Iris pigment epithelial cell (primary cell): Measurements from ENCODE around the gene COL20A1.

Experiments
- DNase-seq: peaks from one replicate; pipeline ENCODE4 v3.0.0-alpha.2; 2011; ENCODE audit warnings: low read depth

The COL20A1 gene

DNA sequence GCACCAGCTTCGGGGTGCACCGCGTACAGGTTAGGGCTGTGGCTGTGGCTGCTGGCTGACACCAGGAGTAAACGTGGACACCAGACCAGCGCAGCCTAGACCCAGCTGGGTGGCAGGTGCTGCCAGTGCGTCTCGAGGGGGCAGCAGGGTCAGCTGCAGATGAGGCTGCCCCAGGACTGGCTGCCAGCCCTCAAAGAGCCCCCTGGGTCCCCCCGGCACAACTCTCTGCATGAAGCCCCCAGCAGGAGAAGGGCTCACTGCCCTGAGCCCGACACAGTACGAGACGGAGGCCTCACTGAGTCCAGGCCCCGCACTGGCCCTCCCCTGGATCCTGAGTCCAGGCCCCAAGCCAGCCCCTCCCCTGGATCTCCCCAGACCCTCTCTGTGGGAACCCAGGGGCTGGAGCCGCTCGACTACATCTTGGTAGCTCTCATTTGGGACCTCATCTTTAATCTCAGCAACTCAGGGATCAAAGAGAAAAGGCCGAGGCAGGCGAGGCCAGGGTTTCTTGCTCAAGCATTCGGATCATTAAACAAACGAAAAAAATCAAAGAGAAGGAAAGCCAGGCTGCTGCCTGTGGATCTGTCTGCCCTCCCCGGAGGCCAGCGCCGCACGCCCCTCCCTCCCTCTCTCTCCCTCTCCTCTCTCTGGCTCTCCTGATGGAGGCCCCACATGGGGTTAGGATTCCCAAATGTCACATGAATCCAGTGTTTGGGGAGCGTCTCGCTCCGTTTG lies 31.8 kb upstream of the COL20A1 start:
- no peak for DNase-seq

DNA sequence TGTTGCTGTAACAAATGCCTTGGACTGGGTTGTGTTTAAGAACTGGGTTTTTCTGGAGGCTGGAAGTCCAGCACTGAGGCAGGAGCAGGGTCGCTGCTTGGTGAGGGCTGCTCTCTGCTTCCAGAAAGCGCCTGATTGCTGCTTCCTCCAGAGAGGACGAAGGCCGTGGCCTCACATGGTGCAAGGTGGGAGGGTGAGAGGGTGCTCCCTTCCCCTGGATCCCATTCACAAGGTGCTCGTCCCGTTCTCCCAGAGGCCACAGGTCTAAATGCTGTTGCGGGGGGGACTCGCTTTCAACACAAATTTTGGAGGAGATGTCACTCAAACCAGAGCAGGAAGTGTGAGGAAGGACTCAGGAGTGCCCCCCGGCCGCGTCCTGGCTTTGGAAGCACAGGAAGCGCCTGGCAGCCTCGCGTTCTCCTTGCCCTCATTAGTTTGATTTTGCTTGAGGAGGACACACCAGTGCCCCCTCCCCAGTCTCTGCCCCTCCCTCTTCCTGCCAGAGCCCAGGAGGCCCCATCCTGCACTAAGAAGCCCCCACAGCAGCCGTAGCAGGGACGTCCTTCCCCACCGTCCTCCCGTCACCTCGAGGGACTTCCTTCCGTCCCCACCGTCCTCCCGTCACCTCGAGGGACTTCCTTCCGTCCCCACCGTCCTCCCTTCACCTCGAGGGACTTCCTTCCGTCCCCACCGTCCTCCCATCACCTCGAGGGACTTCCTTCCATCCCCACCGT lies 31.0 kb upstream of the COL20A1 start:
- DNase-seq: no peak

DNA sequence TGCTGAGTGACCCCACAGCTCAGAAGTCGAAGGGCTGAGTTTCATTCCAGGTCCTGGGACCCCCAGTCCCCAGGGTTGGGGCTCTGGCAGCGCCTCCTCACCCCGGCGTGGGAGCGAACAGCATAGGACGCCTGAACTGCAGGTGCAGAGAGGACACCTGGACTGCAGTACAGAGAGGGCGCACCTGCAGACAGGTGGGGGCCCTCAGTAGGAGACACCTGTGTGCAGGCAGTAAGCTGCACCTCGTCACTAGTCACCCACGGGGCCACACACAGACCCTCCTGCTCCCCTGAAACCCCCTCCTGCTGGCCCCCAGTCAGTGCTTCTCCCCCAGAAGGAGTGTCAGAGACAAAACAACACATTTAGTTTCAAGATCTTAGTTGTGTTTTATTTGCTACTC lies 30.1 kb upstream of the COL20A1 start:
- no peak for DNase-seq

DNA sequence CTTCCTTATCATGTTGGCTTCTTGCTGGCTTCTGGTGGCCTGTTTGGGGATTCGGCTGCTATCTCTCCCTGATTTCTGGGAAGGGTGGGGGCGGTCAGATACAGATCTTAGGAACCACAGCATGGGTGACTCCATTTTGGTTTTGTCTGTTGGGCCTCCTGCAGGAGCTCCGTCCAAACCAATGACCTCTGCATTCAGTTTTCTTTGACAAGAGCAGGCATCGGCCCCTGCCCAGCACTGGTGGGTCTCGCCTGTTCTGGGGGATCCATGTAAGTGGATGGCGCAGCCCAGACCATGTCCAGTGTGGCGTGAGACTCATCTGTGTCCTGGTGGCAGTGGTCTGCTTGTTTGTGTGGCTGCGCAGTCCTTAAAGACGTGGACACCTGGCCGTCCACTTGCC lies 29.0 kb upstream of the COL20A1 start:
- no peak for DNase-seq

DNA sequence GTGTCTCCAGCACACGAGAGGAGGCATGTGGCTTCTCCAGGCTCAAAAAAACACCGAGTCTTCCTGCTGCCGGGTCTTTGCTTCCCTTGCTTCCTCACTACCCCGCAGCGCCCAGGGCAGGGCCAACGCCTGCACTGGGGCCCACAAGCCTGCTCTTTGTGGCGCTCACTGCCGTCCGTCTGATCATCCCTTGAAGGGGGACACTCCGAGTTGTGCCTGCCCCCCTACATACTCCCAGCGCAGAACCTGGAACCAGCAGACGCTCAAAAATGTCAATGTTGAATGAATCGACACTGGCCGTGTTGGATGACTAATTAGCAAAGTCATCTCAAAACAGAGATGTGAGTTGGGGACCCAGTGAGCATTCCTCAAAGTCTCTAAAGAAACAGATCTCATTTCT lies 28.5 kb upstream of the COL20A1 start:
- DNase-seq: no peak

DNA sequence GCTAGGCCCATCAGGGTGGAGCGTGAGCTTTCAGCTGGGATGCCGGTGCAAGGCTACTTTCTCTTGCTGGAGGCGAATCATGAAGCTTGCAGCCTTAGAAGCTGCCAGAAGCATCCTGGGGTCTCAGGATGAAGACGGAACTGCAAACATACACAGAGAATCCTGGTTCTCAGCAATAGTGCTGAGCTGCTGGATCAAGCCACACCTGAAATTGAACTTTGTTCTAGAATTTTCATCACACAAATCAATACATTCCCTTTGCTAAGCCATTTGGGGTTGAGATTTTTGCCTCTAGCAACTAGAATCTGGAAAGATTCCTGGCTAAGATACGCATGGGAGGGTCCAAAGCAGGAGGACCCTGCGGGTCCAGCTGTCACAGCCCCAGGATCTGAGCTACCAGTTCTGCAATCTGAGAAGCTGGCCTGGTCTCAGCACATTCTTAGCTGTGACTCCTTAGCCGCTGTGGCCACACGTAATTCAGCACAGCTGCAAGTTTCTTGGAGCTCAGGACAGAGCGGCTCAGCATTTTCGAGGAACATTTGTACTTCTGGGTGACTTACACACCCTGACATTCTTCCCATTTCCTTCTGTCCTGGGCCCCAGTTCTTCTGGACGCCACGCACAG lies 27.0 kb upstream of the COL20A1 start:
- DNase-seq: peak; percentile 18

DNA sequence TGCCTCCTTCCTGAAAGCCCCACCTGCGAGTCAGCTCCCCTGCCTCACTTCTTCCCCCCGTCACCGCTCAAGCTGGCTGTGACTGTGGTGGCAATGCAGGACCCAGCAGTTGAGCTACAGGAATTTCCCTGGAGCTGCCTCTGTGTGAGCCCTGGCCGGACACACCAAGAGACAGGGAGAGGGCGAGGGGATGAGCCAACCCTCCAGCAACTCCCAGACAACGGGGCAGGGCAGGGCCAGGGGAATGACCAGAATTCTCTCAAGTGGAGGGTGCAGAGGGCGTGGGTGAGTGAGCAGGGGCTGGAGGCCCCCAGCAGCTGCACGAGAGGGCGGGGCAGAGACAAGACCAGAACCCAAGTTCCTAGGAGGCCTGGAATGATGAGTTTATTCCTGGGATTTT lies 25.3 kb upstream of the COL20A1 start:
- DNase-seq: no peak

DNA sequence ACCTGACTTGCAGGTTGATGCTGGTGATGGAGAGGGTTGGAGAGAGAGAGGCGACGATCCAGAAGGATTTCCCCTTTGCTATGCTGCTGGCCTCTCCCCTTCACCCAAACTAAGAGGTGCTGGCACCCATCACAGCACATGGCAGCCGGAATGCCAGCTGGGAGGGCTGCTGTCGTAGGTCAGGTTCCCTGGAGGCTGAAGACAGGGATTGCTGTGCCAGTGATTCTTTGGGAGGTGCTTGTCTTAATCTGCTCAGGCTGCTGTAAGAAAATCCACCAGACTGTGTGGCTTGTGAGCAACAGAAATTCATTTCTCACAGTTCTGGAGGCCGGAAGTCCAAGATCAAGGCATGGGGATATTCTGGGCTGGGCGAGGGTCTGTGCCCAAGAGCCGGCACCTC lies 24.7 kb upstream of the COL20A1 start:
- no peak for DNase-seq

DNA sequence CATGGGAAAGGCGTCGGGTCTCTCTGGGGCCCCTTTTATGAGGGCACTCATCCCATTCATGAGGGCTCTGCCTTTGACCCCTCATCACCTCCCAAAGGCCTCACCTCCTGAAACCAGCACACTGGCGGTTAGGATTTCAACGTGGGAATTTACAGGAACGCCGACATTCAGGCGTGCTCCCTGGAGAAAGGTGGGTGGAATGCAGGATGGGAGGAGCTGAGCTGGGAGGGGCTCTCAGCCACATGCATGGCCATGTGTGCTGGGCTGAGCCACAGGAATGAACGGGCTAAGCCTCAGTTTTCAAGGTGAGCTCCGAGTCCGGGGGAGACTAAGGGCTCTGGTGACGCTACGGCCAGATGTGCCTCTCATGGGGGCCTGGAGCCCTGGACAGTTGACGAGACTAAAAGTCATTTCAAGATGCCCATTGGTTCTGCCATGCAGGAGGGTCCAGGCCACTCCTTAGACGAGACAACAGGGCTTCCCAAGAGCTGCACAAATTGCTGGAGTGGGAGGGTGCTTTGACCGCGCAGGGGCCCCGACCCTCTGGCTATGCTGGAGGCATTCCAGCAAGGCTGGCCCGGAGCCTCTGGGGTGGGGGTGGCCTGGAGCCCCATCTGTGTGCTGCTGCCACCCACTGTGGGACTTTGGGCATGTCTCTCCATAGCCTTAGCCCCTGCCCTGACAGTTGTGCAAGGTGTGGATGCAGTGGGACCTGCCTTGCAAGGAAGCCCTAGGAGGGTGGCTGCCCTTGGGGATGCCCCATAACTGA lies 24.1 kb upstream of the COL20A1 start:
- DNase-seq: no peak

DNA sequence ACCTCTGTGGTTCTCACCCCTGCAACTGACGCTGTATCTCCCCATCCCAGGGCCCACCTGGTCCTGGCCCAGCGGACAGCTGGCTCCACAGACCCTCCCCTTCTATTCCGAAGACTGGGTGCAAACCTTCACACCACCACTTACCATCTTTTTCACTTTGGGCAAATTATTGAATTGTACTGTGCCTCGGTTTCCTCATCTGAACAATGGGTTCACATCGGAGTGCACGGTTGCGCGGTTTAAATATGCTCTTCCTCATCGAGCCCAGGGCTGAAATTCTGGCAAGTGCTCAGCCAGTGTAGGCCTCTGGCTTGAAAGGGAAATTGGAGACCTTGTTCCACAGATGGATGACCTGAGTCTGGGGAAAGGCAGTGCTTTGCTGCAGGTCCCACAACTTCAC lies 23.3 kb upstream of the COL20A1 start:
- no peak for DNase-seq

DNA sequence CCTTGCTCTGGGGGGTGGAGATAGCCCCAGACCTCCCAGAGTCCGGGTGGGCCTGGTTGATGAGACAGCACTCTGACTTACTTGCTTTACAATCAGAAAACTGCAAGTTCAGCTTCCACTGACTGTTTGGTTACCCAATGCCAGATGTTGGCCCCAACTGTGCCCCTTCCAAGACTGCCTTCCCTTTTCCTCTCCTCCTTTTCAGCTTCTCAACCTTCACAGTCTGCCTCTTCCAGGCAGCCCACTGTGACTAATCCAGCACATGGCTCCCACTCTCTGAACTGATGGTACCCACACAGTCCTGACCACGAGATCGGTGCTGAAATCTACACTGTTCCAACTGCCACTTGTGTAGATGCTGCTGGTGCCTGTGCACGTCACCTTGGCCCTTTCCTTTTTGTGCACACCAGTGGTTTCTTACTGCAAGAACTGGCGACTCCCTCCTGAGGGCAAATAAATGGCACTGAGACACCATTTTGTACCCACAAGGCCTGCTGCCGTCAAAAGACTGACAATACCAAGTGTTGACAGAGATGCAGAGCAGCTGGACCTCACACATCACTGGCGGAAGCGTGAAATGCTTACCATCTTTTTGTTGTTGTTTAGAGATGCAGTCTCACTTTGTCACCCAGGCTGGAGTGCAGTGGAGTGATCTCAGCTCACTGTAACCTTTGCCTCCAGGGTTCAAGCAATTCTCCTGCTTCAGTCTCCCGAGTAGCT lies 22.2 kb upstream of the COL20A1 start:
- no peak for DNase-seq

DNA sequence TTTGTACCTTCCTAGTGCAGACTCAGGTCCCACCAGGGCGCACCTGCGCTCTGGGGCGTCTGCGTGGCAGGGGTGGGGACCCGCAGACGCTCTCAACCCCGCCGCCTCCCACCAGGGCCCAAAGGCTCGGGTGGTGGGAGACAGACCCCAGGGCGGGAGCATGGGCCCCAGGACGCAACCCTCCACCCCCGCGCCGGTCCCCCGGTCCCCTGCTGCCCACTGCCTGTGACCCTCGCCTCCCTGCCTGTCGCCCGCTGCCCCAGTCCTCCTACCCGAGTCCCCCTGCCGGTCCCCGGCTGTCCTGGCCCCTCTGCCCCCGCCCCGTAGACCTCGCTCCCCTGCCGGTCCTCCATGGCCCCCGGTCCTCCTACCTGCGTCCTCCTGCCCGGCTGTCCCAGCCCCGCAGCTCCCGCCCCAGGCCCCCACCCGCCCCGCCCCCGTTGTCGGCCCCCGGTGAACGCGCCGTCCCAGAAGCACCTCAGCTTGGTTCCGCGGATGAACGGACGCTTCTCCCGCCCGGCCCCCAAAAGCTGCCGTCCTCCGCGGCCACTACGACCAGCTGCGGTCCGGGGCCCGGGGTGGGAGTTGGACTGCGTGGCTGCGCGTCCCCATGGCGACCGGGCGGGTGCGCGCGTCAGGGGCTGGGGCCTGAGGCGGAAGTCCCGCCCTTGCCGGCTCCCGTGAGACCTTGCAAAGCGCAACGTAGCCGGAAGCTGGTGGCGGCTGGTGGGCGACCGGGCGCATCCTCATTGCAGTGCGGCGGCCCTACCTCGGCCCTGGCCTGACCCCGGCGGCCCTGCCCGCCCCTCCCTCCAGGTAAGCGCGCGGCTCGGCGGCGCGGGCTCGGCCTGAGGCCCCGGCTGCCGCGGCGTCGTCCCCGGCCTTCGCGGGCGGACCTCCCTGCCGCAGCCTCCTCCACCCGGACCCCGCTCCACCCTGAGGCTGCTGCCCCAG lies 20.6 kb upstream of the COL20A1 start, which contains the start of gene ARFGAP1:
Gene ARFGAP1, plus strand, starts transcription at position 709 of the 954 bp plus-strand sequence. CDS start 2,768 bp downstream, outside the sequence.
- peak; percentile 93 for DNase-seq

DNA sequence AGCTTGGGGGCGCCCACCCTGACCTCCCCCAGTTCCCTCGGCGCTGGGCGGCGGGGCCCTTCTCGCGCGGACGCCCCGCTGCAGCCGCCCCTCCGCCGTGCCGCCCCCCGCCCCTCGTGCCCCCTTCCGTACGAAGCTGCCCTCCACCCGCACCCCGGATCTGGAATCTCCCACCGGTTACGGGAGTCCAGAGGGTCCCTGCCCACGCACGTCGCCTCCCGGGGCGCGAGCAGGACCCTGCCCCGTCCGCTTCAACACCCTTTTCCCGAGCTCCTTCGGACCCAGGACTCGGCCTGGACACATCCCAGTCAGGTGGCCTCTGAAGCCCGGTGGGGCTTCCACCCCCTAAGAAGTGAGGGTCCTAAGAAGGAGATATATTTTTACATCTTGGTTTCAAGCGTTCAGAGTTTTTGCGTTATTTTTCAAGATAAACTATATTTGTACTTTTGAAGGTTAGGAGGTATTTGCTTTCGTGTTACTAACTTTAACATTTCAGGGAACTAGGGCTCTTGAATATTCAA lies 19.9 kb upstream of the COL20A1 start:
- DNase-seq: no peak

DNA sequence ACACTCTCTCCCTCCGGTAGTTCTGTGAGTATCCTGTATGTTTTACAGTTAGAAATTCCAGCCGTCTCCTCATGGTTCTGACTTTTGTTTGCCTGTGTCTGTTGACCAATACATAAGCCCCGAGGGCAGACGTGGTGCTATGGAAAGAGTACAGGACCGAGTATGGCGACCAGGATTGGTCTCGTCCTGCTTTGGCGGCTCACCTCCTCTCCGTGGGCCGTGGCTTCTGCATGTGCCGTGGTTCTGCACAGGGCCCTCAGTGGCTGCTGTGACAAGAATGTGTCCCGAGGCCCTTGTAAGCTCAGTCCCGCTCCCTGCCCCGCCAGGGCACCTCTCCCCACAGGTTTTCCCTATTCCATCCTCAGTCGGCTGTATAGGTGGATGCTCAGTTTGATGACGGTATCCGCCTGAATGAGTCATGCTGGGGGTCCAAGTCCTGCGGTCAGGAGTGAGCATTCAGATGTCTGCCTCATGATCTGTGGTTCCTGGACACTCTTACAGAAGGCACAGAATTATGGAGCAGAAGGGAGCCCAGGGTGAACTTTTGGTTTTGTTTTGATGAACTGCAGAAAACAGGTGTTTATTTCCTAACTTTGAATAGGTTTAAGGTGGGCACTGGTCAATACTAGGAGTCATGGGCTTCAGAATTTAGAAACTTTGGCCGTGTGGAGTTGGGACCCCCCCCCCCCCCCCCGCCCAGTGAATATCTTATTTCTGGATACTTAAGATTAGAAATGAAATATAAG lies 19.2 kb upstream of the COL20A1 start:
- DNase-seq: peak; percentile 91

DNA sequence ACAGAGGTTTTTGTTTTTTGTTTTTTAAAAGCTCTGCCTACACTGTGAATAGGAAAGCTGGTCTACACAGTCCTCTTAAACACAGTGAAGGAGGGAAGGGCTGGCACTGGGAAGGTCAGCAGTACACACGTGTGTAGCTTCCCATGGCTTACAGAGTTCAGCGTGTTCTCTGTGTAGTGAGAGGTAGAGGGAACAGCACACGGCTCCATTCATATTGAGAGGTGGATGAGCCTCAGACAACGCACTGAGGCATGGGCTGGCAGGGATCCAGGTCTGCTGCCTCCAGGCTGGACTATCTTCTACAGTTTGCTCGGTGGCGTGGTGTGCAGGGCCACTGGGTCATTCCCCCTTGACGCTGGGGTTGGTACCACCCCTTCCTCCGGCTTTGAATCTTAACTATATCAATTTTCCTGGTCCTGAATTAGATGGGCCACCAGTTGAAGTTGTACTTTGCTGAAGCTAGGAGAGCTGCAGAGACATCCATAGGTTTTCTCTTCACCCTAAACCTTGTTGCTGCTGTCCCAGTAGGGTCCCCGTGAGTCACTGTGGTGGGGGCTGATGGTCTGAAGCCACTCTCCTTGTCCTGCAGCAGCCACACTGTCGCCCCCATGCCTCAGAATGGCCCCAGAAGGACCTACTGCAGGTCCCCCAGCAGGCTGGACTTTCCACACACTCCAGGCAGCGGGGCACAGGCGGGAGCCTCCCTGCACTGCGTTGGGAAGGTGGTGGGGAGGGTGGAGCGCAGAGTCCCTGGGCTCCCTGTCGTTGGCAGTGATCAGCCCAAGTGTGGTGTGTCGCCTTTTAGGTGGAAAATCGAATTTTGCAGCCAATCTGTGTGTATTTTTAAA lies 18.4 kb upstream of the COL20A1 start:
- DNase-seq: peak; percentile 22

DNA sequence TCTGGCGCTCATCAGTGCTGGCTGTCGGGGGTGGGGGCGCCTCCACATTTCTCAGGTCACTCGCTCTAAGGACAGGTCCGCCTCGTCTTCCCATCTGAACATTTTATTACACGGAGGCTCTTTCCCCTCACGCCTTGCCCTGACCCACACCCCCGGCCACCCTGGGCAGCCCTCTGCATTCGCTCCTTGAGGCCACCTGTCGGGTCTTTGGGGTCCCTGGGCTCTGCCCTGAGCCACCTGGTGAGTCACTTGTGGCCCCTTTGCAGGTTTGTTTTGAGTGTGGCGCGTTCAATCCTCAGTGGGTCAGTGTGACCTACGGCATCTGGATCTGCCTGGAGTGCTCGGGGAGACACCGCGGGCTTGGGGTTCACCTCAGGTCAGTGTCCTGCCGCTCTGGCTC lies 17.2 kb upstream of the COL20A1 start:
- no peak for DNase-seq

DNA sequence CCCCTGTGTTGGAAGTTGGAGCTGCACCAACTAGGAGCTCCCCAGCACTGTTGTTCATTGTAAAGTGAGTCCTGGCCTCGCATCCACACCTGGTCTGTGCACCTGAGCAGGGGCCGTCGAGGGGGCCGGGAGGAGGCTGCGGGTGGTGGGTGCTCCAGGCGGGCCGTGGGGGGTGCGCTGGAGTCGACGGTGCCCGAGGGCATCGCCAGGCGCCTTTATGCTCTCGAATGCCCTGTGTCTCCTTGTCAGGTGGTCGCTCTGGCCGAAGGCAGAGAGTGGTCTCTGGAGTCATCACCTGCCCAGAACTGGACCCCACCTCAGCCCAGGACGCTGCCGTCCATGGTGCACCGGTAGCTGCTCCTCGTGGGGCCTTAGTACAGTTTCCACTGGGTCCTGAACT lies 16.0 kb upstream of the COL20A1 start:
- DNase-seq: no peak

DNA sequence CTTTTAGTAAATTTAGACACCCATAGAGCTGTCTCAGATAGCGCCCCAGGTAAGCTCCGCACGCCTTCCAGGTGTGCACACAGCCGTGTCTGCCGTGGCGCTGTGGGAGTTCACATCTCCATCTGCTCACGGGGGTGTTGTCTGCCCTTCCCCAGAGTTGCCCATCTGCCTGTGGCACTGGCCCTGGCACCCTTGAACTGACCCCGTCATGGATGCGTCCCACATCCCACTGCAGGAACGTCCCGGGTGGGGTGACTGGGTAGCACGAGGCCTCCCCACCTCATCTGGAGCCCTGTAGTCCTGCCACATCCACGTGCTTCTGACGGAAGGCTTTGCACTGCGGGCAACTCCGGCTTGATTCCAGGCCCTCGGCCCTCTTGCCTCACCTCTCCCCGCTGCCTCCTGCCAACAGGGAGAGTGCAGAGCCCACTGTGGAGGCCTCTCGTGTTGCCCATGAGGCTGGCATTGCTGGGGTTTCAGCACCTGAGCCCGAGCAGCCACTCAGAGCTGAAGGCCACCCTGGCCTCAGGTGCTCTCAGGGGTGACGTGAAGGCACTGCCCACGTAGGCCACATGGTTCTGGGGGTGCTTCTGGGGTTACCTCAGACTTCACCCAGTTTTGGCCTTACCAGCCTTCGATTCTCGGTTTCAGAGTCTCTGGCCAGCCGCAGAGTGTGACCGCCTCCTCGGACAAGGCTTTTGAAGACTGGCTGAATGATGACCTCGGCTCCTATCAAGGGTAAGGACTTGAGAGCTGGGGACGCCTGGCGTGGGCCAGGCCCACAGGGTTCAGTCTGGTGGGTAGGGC lies 15.3 kb upstream of the COL20A1 start:
- DNase-seq: no peak
